MM.1S (cell line): ENCODE data around the gene MOSMO.

Experiments
- EZH2 ChIP-seq: fragments of 300-600 bp; sonication (generic); optimal IDR thresholded peaks from 2 replicates; pipeline ENCODE3; 2017; ENCODE audit warnings: low read depth, mild to moderate bottlenecking, antibody characterized with exemption, low read length, mixed read lengths
- TF ChIP-seq, protein P1 (sequence below): fragments of 300-600 bp; sonication (generic); IDR thresholded peaks from 2 replicates; pipeline ENCODE4 v1.5.1; 2016; ENCODE audit warnings: antibody characterized with exemption, low read length, mixed read lengths

DNA sequence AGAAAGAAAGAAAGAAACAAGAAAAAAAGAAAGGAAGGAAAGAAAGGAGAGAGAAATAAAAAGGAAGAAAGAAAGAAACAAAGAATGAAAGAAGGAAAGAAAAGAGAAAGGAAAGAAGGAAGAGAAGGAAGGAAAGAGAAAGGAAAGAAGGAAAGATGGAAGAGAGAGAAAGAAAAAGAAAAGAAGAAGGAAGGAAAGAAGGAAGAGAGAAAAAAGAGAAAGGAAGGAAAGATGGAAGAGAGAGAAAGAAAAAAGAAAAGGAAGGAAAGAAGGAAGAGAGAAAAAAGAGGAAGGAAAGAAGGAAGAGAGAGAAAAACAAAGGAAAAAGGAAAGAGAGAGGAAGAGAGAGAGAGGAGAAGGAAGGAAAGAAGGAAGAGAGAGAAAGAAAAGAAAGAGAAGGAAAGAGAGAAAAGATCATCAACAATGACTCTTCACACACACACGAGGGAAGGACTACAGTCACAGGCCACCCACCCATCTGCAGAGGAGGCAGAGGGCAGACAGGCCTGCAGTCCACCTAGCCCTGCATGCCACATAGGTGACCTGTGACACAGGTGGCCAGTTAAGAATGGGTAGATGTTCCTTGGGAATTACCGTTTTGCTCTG, 108.3 kb downstream of the MOSMO start:
- TF ChIP-seq, protein P1, sequence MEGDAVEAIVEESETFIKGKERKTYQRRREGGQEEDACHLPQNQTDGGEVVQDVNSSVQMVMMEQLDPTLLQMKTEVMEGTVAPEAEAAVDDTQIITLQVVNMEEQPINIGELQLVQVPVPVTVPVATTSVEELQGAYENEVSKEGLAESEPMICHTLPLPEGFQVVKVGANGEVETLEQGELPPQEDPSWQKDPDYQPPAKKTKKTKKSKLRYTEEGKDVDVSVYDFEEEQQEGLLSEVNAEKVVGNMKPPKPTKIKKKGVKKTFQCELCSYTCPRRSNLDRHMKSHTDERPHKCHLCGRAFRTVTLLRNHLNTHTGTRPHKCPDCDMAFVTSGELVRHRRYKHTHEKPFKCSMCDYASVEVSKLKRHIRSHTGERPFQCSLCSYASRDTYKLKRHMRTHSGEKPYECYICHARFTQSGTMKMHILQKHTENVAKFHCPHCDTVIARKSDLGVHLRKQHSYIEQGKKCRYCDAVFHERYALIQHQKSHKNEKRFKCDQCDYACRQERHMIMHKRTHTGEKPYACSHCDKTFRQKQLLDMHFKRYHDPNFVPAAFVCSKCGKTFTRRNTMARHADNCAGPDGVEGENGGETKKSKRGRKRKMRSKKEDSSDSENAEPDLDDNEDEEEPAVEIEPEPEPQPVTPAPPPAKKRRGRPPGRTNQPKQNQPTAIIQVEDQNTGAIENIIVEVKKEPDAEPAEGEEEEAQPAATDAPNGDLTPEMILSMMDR, result no peak
- TF ChIP-seq EZH2, result no peak
